ENCODE data around the gene COMMD2.
A peak's percentile ranks its signal among the peaks of the same experiment; 100 is the strongest.

The COMMD2 gene

GRCh38 chr3:149777414-149778214 lies 25.3 kb upstream of the COMMD2 start:
- TF ChIP-seq CTCF (IDR thresholded peaks at IDR 0.05; ENCODE audit: low read depth, low read length) = no peak
- DNase-seq (ENCODE audit: low read depth, low spot score) = no peak
- in situ Hi-C loops (cut with HindIII; ENCODE audit: low sequenced_read_pairs) = no loop called here
- no peak overlapping the region for H3K4me3 ChIP-seq (ENCODE audit: low read depth, low read length)

- H3K4me3 ChIP-seq (ENCODE audit: low read depth, low read length) = no peak overlapping the region
- no peak for DNase-seq (ENCODE audit: low read depth, low spot score)
- no peak for TF ChIP-seq CTCF (IDR thresholded peaks at IDR 0.05; ENCODE audit: low read depth, low read length)
- in situ Hi-C loops (cut with HindIII; ENCODE audit: low sequenced_read_pairs) = no loop called here
These were observed 23.9 kb upstream of the COMMD2 start for GRCh38 chr3:149776170-149776569.

GRCh38 chr3:149772861-149773260 lies 20.6 kb upstream of the COMMD2 start:
- no peak for DNase-seq (ENCODE audit: low read depth, low spot score)
- no peak overlapping the region for H3K4me3 ChIP-seq (ENCODE audit: low read depth, low read length)
- in situ Hi-C loops (cut with HindIII; ENCODE audit: low sequenced_read_pairs) = loop anchor here (25.0 kb wide), 1 partner anchor 261 kb away; no protein-coding TSS in a partner anchor
- TF ChIP-seq CTCF (IDR thresholded peaks at IDR 0.05; ENCODE audit: low read depth, low read length) = no peak

- peak; percentile 41 for DNase-seq (ENCODE audit: low read depth, low spot score)
- in situ Hi-C loops (cut with HindIII; ENCODE audit: low sequenced_read_pairs) = loop anchor here (25.0 kb wide), 1 partner anchor 259 kb away; no protein-coding TSS in a partner anchor
- TF ChIP-seq CTCF (IDR thresholded peaks at IDR 0.05; ENCODE audit: low read depth, low read length) = peak; percentile 89
- H3K4me3 ChIP-seq (ENCODE audit: low read depth, low read length) = no peak overlapping the region
These were observed 19.5 kb upstream of the COMMD2 start for GRCh38 chr3:149771652-149772271.

- in situ Hi-C loops (cut with HindIII; ENCODE audit: low sequenced_read_pairs) = loop anchor here (25.0 kb wide), 1 partner anchor 258 kb away; no protein-coding TSS in a partner anchor
- H3K4me3 ChIP-seq (ENCODE audit: low read depth, low read length) = no peak overlapping the region
- no peak for DNase-seq (ENCODE audit: low read depth, low spot score)
- TF ChIP-seq CTCF (IDR thresholded peaks at IDR 0.05; ENCODE audit: low read depth, low read length) = peak; percentile 28
These were observed 18.0 kb upstream of the COMMD2 start for GRCh38 chr3:149770246-149770645.

- no peak for TF ChIP-seq CTCF (IDR thresholded peaks at IDR 0.05; ENCODE audit: low read depth, low read length)
- H3K4me3 ChIP-seq (ENCODE audit: low read depth, low read length) = no peak overlapping the region
- in situ Hi-C loops (cut with HindIII; ENCODE audit: low sequenced_read_pairs) = loop anchor here (25.0 kb wide), 1 partner anchor 256 kb away; no protein-coding TSS in a partner anchor
- DNase-seq (ENCODE audit: low read depth, low spot score) = no peak
These were observed 16.4 kb upstream of the COMMD2 start for GRCh38 chr3:149768704-149769103.
